GM12878 (cell line): ENCODE measurements around the gene CMSS1. TPM values are rescaled to one million over a fixed set of nuclear protein-coding genes. Genes with fewer than 3 reads are reported as not detected.

Experiments used
- ATAC-seq: fragments of 200-7000 bp; cut with Tn5 transposase; 3 replicates; pipeline ENCODE4 v1.9.1; 2020; ENCODE audit warnings: mild to moderate bottlenecking, moderate library complexity
- BruUV-seq: library from RNA; stranded (reverse); fragments of 400-500 nt; replicated peaks from 2 replicates; lab custom pipeline; 2021; lab: Mats Ljungman, UMichigan
- CTCF ChIA-PET: fragments of 300-600 bp; sonication (Branson Sonifier 250); formaldehyde crosslinking; extraction: SDS; loops from one replicate; lab custom pipeline; 2021; ENCODE audit warnings: inconsistent platforms; lab: Yijun Ruan, JAX
- POLR2A ChIA-PET: fragments of 350-600 bp; formaldehyde crosslinking; extraction: SDS; loops from one replicate; lab custom pipeline; 2021; ENCODE audit warnings: inconsistent platforms; lab: Charles Lee
- RAD21 ChIA-PET: fragments of 300-600 bp; sonication (Branson Sonifier 250); formaldehyde crosslinking; loops from one replicate; lab custom pipeline; 2023; ENCODE audit warnings: antibody characterized with exemption; ENCODE audit not compliant: unreplicated experiment; lab: Charles Lee
- SMC1A ChIA-PET: fragments of 300-600 bp; sonication (Branson Sonifier 250); formaldehyde crosslinking; loops from one replicate; lab custom pipeline; 2023; ENCODE audit not compliant: unreplicated experiment, uncharacterized antibody; lab: Charles Lee
- DNase-seq: peaks from one replicate; pipeline ENCODE4 v3.0.0-alpha.2; 2011; ENCODE audit warnings: low read depth, low spot score
- FAIRE-seq: peaks from 3 replicates; lab custom pipeline; 2011; peaks lifted over from hg19 to GRCh38; lab: Jason Lieb, UNC
- H2AFZ ChIP-seq: 2 replicates; pipeline ENCODE4 v1.6.0; 2011; ENCODE audit warnings: low read depth, low read length, control low read depth; ENCODE audit not compliant: control insufficient read depth
- H3K27ac ChIP-seq: 2 replicates; pipeline ENCODE4 v1.5.1; 2011; ENCODE audit warnings: control low read depth; ENCODE audit not compliant: control insufficient read depth, insufficient read depth
- H3K27me3 ChIP-seq, 2 experiments: replicated peaks in 1 of 2; 2 replicates each; pipeline versions ENCODE4 v1.6.0 to v1.6.1; 2011; ENCODE audit warnings: low read length in 1 of 2; ENCODE audit not compliant: control insufficient read depth in 2 of 2, insufficient read depth in 2 of 2
- H3K36me3 ChIP-seq, 2 experiments: 2 replicates each; pipeline ENCODE4 v1.5.1; 2011; ENCODE audit warnings: low read length in 1 of 2; ENCODE audit not compliant: control insufficient read depth in 2 of 2, insufficient read depth in 2 of 2
- H3K4me1 ChIP-seq: 2 replicates; pipeline ENCODE4 v1.6.1; 2011; ENCODE audit warnings: mild to moderate bottlenecking, low read length, moderate library complexity, mixed read lengths; ENCODE audit not compliant: control insufficient read depth, insufficient read depth
- H3K4me2 ChIP-seq: 2 replicates; pipeline ENCODE4 v1.6.0; 2011; ENCODE audit warnings: control low read depth; ENCODE audit not compliant: control insufficient read depth, insufficient read depth
- H3K4me3 ChIP-seq: fragments of 200-600 bp; sonication (generic); 2 replicates; pipeline ENCODE4 v1.5.1; 2016
- H3K79me2 ChIP-seq: 2 replicates; pipeline ENCODE4 v1.6.0; 2011; ENCODE audit warnings: low read length; ENCODE audit not compliant: control insufficient read depth, insufficient read depth
- H3K9ac ChIP-seq: 2 replicates; pipeline ENCODE4 v1.8.0; 2011; ENCODE audit warnings: low read length, control low read depth, mixed read lengths; ENCODE audit not compliant: control insufficient read depth, insufficient read depth
- H3K9me3 ChIP-seq: replicated peaks from 3 replicates; pipeline ENCODE4 v1.5.1; 2011; ENCODE audit warnings: mild to moderate bottlenecking, low read length; ENCODE audit not compliant: control insufficient read depth, insufficient read depth
- H4K20me1 ChIP-seq: 2 replicates; pipeline ENCODE4 v1.6.0; 2011; ENCODE audit not compliant: control insufficient read depth, insufficient read depth
- BRCA1 ChIP-seq: IDR thresholded peaks from 2 replicates; pipeline ENCODE4 v1.6.1; 2011; ENCODE audit warnings: low read depth, low read length, improper control_type of control experiment
- CTCF ChIP-seq, 3 experiments: IDR thresholded peaks in 2 of 3; conservative IDR thresholded peaks in 1 of 3; 2 replicates each; pipeline ENCODE4 v1.5.1; 2011; ENCODE audit warnings: low read depth in 3 of 3, low read length in 3 of 3, mild to moderate bottlenecking in 3 of 3, control low read depth in 2 of 3, moderate library complexity in 2 of 3, inconsistent platforms in 1 of 3, mixed read lengths in 1 of 3; ENCODE audit not compliant: control insufficient read depth in 2 of 3, insufficient read depth in 1 of 3; ENCODE audit errors: extremely low read depth in 1 of 3
- HDAC2 ChIP-seq: fragments of 200-600 bp; sonication (generic); IDR thresholded peaks from 2 replicates; pipeline ENCODE4 v1.6.1; 2017
- HSF1 ChIP-seq: fragments of 150-350 bp; IDR thresholded peaks from 2 replicates; pipeline ENCODE4 v1.6.1; 2014; ENCODE audit warnings: mild to moderate bottlenecking, low read depth, low read length
- KDM1A ChIP-seq: fragments of 200-600 bp; sonication (generic); IDR thresholded peaks from 2 replicates; pipeline ENCODE4 v1.6.1; 2016; ENCODE audit warnings: borderline replicate concordance
- LARP7 ChIP-seq: fragments of 450-650 bp; IDR thresholded peaks from 2 replicates; pipeline ENCODE4 v1.6.1; 2017; ENCODE audit warnings: mild to moderate bottlenecking
- MTA3 ChIP-seq: IDR thresholded peaks from 2 replicates; pipeline ENCODE4 v1.6.1; 2012; ENCODE audit warnings: low read length, inconsistent platforms, borderline replicate concordance
- MXI1 ChIP-seq: fragments of 150-350 bp; IDR thresholded peaks from 2 replicates; pipeline ENCODE4 v1.6.1; 2011; ENCODE audit warnings: low read depth, mild to moderate bottlenecking, inconsistent platforms, low read length, improper control_type of control experiment
- NBN ChIP-seq: fragments of 450-650 bp; IDR thresholded peaks from 2 replicates; pipeline ENCODE4 v1.6.1; 2016
- PRDM15 ChIP-seq: fragments of 450-650 bp; formaldehyde crosslinking; IDR thresholded peaks from 2 replicates; pipeline ENCODE4 v1.4.0; 2020; ENCODE audit warnings: mild to moderate bottlenecking, moderate library complexity
- SMAD1 ChIP-seq: fragments of 450-650 bp; IDR thresholded peaks from 2 replicates; pipeline ENCODE4 v1.6.1; 2018; ENCODE audit warnings: mild to moderate bottlenecking, low read depth; ENCODE audit not compliant: partially characterized antibody
- SP1 ChIP-seq: IDR thresholded peaks from one replicate; pipeline ENCODE4 v1.6.1; 2011; ENCODE audit warnings: low read depth, low read length
- TCF3 ChIP-seq: IDR thresholded peaks from 2 replicates; pipeline ENCODE4 v1.6.1; 2012; ENCODE audit warnings: low read depth, mild to moderate bottlenecking, low read length, borderline replicate concordance; ENCODE audit not compliant: insufficient read depth
- ZSCAN29 ChIP-seq: fragments of 450-650 bp; IDR thresholded peaks from 2 replicates; pipeline ENCODE4 v1.6.1; 2017; ENCODE audit warnings: mild to moderate bottlenecking, moderate library complexity
- in situ Hi-C: fragments of 300-500 bp; cut with MboI; formaldehyde crosslinking; loops from 9 replicates; pipeline ENCODE4 v1.14.3; 2018; ENCODE audit warnings: mixed read lengths
- intact Hi-C: fragments of 100-400 bp; cut with micrococcal nuclease; formaldehyde crosslinking; loops from one replicate; pipeline ENCODE4 v1.14.2; 2022; ENCODE audit not compliant: unreplicated experiment
- polyA plus RNA-seq, 11 experiments: library from polyadenylated mRNA; depleted of rRNA in 4 of 11; unstranded in 6 of 11; stranded (reverse) in 5 of 11; fragments of >200 nt; fragmentation: Nextera tagmentation in 4 of 11; fragmentation: Illumina TruSeq in 1 of 11; extraction: Ambion mirVana in 4 of 11; extraction: Trizol in 1 of 11; gene quantifications; 1 replicate in 1 of 11; 2 replicates in 10 of 11; pipeline versions ENCODE4 v1.2.1 to v1.2.3, GENCODE V29; 2011 to 2016; ENCODE audit warnings: inconsistent platforms in 2 of 11, missing spikeins in 2 of 11, low read depth in 1 of 11
- total RNA-seq, 4 experiments: library from RNA; depleted of rRNA in 3 of 4; stranded (reverse); fragments of >200 nt in 3 of 4; fragmentation: Illumina TruSeq in 1 of 4; extraction: Trizol in 1 of 4; gene quantifications; 2 replicates each; pipeline versions ENCODE4 v1.2.1 to v1.2.3, GENCODE V29; 2013 to 2021

CMSS1 gene
- total and polyA plus RNA-seq, 10 of the 15 experiments (the other 5 are each of a cell fraction or from before 2014, with no cell fraction given) = 31.0 to 118 (median 70.1) TPM

GRCh38 chr3:100155128-100155527 lies 337.5 kb downstream of the CMSS1 start:
- Histone ChIP-seq H3K27ac (no peak overlapping the region), H3K4me3 (no peak overlapping the region), H3K79me2 (no peaks in the 10 kb centered on the region), H3K4me2 (no peak overlapping the region), H3K9me3 (peaks cover 3% of the 10 kb centered on the region; the same call in 2 of the 3 replicates), H3K36me3 (no peaks in the 10 kb centered on the region), H2AFZ (no peak overlapping the region), H3K9ac (no peak overlapping the region), H3K4me1 (no peaks in the 10 kb centered on the region), H4K20me1 (no peaks in the 10 kb centered on the region), H3K27me3 (no peaks in the 10 kb centered on the region)
- POLR2A ChIA-PET = no interaction called here
- FAIRE-seq = no peak
- intact Hi-C loops (no loop called here), in situ Hi-C loops (no loop called here)
- no peak for ATAC-seq
- DNase-seq = no peak
- TF ChIP-seq SMAD1 (no peak), ZSCAN29 (no peak), MTA3 (no peak), MXI1 (no peak), HDAC2 (no peak), BRCA1 (no peak), TCF3 (no peak), NBN (no peak), PRDM15 (CRISPR knock-in tag) (no peak), LARP7 (no peak), SP1 (no peak), CTCF (IDR thresholded peaks at IDR 0.05 in 2 of 3, conservative IDR thresholded peaks at IDR 0.05 in 1 of 3; ENCODE audit: control insufficient read depth in 2 of 3, extremely low read depth in 1 of 3, insufficient read depth in 1 of 3, low read depth in 3 of 3, low read length in 3 of 3) (no peak), HSF1 (no peak), KDM1A (no peak)
- SMC1A ChIA-PET = interaction anchor here (1.4 to 2.5 kb wide), 2 partner anchors 9 to 19 kb away, joined by 4 to 7 read pairs; no protein-coding TSS in a partner anchor
- BruUV-seq = no TSS peak
- CTCF ChIA-PET = interaction anchor here (0.9 to 1.3 kb wide), 2 partner anchors 9 to 43 kb away, joined by 3 read pairs; no protein-coding TSS in a partner anchor
- RAD21 ChIA-PET = interaction anchor here (0.6 to 1.0 kb wide), 2 partner anchors 323 to 576 kb away, joined by 3 to 7 read pairs; no protein-coding TSS in a partner anchor
